HG02642 (cell line): ENCODE results near the gene SLC9A9.
A peak's percentile ranks its signal among the peaks of the same experiment; 100 is the strongest.
"Not testable (repeated sequence)": the region's sequence is repeated elsewhere in the genome, so short reads cannot be mapped to it uniquely, and the experiment has no call there.

ENCODE experiments used
- ATAC-seq: cut with Tn5 transposase; IDR thresholded peaks from one replicate; pipeline ENCODE4 v1.9.1; 2021; ENCODE audit warnings: mild to moderate bottlenecking; ENCODE audit not compliant: unreplicated experiment, poor library complexity

Gene SLC9A9

DNA sequence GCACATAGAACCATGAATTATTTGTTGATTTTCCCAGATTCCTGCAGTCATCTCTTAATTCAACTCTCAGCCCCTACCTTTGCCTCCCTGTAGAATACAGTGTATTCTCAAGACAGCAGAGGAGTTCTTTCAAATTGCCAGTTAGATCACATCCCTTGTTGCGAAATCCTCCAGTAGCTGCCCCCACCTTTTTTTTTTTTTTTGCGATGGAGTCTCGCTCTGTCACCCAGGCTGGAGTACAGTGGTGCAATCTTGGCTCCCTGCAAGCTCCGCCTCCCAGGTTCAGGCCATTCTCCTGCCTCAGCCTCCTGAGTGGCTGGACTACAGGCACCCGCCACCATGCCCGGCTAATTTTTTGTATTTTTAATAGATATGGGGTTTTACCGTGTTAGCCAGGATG is 417.0 kb downstream of the SLC9A9 start:
- ATAC-seq, result not testable (repeated sequence)

DNA sequence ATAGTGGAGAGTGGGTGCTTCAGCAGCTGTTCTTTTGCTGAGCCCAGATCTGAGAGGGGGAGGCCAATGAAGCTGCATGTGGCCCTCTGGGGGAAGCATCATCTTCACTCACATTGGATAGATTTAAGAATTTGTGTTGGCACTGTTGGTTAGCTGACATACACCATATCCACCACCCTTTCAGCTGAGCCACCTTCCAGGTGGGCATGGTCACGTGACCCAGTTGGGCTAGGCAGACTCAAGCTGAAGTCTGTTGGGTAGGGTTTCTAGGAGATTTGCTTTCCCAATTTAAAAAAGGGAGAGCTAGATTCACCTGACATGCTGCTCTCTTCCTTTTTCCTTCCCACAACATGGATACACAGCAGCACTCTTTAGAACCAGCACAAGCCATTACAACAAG is 417.7 kb downstream of the SLC9A9 start:
- ATAC-seq, result no peak

DNA sequence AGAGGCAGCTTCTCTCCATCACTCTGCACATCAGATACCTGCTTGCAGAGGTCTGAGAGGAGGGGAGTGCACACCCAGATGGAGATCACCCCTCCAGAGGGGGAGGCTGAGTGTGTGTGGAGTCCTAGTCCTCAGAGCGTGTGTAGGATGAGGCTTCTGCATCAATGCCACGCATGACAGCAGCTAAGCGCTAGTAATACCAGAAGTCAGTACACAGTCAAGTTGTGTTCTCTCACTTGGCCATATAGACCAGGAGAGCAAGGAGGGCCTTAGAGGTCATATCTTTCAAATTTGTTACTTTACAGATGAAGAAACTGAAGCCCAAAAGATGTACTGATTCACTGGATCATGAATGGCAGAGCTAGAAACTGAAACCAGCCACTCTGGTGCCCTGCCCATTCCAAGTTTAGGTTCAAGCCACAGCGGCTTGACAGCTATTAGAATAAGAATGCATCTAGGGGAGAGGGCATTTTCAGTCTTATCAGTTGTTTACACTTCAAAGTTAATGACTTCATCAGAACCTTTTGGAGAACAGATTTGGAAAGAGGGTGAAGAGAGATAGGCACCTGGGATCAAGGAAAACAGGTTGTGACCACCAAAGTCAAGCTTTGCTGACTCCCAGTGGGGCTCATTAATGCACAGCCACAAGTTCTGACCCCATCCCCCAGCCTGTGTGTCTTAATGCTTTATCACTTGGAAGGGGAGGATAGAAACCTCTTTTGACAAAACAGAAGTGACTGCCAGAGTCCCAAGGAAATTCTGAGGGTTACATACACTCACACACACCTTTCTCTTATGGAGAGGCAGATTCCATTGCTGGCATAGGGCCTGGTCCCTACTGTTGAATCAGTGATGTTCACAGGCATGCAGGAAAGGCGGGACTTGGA is 418.4 kb downstream of the SLC9A9 start:
- no peak for ATAC-seq

DNA sequence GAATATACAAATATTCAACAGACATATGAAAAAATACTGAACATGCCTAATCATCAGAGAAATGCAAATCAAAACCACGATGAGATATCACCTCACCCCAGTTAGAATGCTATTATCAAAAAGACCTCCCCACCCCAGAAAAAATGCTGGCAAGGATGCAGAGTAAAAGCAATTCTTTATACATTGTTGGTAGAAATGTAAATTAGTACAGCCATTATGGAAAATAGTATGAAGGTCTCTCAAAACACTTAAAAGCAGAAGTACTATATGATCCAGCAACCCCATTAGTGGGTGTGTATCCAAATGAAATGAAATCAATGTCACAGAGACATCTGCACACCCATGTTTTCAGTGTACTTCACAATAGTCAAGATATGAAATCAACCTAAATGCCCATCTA is 420.0 kb downstream of the SLC9A9 start:
- no peak for ATAC-seq

DNA sequence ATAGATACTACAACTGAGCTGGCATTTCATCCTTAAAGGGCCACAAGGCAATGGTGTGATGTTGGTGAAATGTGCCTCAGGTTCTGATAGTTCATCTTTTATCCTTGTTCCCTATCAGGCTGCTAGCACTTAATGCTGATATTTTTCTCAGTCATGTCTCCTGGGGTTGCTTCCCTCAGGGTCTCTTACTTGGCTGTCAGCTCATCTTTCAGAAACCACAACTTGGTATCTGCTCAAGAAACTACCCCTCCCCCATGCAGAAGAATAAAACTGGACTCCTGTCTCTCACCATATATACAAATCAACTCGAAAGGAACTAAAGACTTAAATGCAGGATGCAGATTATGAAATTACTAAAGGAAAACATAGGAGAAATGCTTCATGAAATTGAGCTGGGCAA is 420.6 kb downstream of the SLC9A9 start:
- no peak for ATAC-seq

DNA sequence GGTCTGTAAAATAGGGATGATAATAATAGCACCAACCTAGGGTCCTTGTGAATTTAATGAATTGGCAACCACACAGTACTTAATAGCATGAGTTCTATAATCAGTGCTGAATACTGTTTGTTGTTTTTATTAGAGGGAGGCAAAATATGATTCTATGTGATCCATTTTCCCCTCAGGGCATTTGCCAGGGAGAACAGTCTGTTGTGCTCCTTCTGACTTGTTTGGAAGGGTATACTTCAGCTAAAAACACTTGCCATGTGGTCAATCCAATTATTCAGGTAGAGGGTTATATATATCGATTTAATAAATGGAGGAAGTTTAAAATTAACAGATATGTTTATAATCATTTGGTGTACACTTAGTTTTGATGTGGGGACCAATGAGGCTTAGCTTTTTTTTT is 423.4 kb downstream of the SLC9A9 start:
- no peak for ATAC-seq

DNA sequence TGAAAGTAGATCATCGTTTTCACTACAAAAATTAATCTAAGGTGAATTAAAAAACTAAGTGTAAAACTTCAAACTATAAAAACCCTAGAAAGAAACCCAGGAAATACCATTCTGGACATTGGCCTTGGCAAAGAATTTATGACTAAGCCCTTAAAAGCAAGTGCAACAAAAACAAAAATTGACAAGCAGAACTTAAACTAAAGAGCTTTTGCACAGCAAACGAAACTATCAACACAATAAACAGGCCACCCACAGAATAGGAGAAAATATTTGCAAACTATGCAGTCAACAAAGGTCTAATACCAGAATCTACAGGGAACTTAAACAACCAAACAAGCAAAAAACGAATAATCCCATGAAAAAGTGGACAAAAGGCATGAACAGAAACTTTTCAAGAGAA is 426.7 kb downstream of the SLC9A9 start:
- ATAC-seq, result no peak

DNA sequence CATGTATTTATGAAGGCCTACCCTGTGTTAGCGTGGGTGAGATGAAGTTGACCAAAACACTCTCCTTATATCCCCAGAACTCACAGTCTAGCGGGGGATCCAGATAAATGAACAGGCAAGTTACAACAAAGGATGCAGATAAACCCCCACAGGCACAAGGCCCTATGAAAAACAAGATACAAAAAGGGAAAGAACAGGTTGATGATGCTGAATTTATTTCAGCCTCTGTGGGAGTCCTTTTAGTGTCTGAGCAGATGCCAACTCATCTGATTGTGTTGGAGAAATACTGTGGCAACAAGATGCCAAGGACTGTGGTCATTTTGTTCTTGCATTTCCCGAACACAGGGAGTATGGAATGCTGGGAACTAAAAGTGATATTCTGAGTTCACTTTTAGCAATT is 428.7 kb downstream of the SLC9A9 start:
- no peak for ATAC-seq

DNA sequence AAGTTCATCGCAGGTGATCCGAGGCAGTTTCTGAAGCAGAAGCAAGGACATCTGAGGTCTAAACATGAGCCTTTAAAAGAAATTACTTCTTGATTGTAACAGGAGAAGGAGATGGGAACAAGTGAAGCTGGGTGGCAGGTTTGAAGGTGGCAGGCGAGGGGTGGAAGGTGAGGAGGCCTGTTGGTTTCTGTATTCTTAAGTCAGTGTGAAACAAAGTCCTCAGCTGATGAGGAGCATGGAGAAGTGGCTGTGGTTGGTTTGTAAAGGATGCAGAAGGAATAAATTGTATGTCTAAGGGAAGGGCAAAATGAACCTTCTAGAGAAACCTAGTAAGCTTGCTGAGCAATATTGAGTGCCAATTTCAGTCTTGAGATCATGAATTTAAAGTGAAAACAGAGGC is 429.9 kb downstream of the SLC9A9 start:
- ATAC-seq, result no peak

DNA sequence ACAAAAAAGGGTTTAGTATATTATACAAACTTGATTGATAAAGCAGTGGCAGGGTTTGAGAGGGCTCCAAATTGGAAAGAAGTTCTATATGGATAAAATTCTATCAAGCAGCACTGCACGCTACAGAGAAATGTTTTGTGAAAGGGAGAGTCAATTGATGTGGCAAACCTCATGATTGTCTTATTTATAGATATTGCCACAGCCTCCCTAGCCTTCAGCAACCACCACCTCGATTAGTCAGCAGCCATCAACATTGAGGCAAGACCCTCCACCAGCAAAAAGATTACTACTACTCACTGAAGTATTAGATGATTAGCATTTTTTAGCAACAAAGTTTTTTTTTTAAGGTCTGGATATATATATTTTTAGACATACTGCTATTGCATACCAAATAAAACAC is 432.0 kb downstream of the SLC9A9 start:
- no peak for ATAC-seq

DNA sequence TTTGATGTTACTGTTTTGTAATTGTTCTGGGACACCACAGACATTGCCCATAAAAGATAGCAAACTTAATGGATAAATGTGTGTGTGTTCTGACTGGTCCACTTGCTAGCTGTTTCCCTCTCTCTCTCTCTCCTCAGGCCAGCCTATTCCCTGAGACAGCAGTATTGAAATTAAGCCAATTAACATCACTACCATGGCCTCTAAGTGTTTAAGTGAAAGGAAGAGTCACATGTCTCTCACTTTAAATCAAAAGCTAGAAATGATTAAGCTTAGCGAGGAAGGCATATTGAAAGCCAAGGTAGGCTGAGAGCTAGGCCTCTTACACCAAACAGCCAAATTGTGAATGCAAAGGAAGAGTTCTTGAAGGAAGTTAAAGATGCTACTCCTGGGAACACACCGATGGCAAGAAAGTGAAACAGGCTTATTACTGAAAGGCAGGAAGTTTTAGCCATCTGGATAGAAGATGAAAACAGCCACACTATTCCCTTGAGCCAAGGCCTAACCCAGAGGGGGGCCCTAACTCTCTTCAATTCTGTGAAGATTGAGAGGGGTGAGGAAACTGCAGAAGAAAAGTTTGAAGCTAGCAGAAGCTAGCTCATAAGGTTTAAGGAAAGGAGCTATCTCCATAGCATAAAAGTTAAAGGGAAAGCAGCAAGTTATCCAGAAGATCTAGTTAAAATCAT is 433.6 kb downstream of the SLC9A9 start:
- ATAC-seq, result no peak

DNA sequence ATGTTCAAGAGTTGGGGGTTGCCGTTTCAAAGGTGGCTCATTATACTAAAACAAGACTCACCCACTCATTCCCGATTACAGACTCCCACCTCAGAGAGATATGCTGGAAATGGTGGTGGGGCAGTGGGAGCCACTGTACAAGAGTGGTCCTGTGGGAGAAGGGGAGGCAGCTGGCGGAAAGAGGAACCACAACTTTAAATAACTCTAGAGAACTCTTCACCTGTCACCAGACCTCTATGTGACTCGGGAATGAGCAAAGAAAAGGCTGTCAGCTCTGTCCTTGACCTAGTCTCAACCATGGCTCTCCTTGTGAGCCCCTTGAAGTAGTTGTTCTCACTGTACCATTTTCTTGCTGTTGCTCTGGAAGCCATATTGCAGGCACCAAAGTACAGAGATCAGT is 434.9 kb downstream of the SLC9A9 start:
- peak; percentile 44 for ATAC-seq

DNA sequence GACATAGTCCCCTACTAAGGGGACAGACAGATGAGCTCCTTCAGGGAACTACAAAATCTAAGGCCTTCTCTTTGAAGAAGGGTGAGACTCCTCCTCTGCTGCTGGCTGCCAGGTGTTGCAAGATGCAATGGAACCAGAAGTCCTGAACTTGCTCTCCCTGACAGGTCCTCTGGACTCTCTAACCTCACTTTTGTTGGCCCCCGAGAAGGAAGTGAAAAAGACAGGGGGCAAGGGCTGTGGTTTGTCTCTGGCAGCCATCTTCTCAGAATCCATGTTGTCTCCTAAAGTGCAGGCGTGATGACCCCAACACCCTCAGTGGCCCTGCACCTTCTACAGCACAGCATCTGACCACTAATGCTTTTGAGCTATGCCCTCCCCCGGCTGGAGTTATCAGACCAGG is 436.2 kb downstream of the SLC9A9 start:
- ATAC-seq, result no peak

DNA sequence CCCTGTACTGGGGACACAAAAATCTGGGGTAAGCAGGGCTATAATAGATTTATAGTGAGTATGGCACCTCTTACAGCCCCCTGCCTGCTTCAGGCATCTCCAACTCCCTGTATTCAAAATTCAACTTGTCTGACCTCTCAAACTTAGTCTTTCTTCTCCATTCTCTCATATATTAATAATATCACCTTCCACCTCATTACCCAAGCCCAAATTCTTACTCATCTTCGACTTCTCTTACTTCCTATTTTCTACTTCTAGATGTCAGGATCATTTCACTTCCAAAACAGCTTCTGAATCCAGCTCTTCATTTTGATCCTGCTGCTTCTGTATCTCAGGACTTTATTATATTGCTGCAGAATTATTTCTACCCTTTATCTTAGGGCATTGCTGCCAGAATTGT is 438.0 kb downstream of the SLC9A9 start:
- no peak for ATAC-seq

DNA sequence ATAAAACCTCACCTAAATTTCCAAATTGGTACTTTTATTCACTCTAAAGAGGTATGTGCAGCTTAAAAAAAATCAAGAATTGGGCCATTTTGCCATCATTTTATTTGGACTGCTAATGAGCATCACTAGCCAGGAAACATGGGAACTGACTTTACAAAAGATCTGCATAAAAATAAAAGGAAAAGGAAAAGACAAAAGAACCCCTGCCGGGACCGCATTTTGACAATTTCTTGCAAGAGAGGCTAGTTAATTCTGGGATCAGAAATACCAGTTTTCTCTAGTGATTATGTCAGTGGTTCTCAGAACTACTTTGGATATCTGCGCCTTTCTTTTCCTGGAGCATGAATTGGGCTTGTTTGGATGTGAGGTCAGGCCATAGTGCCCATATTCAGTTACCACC is 439.5 kb downstream of the SLC9A9 start:
- ATAC-seq, result no peak

DNA sequence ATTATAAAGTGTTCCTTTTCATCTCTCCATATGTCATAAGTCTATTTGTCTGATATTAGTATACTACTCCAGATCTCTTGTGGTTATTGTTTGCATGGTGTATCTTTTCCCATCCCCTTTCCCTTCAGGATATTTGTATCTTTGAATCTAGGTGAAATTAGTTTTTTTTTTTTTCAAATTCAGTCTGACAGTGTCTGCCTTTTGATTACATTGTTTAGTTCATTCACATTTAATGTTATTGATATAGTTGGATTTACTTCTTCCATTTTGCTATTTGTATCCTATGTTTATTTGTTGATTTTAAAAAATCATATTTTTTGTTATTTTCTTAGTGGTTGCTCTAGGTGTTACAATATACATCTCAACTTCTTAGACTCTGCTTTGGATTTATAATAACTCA is 445.7 kb downstream of the SLC9A9 start:
- no peak for ATAC-seq

DNA sequence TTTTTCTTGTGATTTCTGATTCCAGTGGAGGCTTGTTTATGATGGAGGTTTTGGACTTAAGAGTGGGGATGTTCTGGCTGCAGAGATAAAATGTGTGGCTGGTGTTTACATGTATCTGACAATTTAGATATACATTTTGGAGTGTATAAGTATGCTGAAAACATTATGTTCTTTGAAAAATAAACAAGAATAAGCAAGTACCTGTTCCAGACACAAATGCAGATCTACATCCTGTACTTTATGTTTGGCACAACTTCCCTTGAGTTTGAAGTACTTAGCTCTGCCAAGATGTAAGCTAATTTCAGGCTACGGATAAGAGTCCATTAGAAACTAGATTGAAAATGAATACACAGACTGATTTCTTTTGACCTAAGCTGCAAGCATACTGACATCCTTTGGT is 451.5 kb downstream of the SLC9A9 start:
- ATAC-seq, result no peak

DNA sequence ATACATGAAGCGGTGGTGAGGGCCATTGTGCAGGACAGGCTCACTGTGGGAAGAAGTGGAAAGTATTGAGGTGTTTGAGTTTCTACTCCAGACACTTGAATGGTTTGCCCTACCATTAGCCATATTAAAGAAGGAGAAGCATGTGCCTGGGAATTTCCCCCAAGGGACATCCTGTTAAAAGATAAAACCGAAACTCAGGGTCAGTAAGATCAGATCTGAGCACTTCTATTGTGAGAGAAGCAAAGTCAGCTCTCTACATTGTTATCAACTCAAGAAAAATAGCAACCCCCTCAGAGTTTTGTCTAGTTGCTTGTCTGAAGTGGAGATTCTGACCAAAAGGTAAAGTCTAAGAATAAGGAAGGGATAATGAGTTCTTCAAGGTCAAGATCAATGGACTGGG is 458.9 kb downstream of the SLC9A9 start:
- no peak for ATAC-seq

DNA sequence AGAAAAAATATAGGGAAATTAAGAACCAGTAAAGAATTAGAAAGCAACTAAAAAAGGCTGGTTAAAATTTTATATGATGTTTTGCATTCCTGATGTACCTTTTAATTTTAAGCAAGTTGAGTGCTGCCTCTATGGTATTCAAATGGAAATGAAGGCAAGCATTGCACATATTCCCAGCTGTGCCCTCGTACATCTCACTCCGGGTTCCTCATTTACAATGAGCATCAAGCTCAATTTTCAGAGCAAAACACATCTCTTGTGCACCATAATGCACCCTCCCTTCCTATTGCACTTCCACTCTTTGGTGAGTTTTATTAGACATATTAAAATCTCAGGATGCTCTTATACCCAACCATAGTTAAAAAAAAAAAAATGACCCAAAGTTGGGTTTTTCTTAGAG is 460.8 kb downstream of the SLC9A9 start:
- ATAC-seq, result no peak

DNA sequence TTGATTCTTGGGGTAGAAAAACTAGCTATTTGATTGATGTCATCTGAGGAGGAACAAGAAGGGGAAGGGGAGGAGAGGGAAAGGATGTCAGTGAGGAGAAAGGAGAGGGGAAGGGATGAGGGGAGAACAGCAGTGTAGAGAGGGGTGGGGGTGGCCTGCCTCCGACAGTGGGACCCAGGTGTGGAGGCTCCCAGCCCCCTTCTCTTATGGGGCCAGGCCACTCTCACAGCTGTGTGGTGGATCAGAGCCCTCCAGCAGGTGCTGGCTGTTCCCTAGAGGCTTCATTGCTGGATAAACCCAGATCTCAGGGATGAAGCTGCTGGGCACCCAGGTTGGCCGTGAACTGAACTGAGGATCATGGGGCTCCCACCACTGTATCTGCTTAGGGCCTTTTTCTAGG is 464.2 kb downstream of the SLC9A9 start:
- no peak for ATAC-seq

DNA sequence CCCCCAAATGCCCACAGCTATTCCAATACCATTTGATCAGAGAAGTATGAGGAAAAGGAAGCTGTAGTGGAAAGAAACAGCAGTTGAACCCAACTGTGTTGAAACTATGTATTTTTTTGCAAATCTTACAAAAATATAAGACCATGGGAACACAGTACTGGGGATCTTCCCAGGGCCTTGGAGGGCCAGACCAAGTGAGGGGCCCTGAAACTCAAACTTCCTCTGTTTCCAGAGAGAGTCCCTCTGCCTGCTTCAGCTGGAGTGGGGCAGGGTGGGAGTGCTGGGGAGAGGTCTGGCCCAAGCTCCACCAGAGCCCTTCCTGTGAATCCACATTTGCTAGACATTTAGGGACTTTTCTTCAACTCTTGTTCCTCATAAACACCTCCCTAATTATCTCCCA is 464.8 kb downstream of the SLC9A9 start:
- no peak for ATAC-seq

DNA sequence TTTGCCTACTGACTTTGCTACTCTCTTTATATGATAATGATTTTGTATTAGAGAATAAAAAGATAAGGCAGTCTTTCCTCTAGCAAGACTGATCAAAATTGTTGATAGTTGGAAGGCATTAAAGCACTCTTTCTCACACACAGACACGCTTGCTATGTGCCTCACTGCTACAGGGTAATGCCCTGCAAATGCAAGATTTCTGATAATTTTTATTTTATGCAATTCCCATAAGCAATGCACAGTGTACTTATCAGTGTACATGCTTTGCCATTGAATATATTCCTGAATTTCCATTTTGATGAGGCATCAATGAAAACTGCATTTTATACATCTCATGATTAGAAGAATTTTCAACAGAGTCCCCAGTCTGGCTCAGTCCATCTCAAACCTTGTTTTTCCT is 465.5 kb downstream of the SLC9A9 start:
- no peak for ATAC-seq
